Activated T-cell treated with anti-CD3 and anti-CD28 coated beads, Interleukin-2, amount 50 U/mL, for 4 hours (primary cell): ENCODE measurements around the gene YTHDF2. TPM values are rescaled to one million over a fixed set of nuclear protein-coding genes. Genes with fewer than 3 reads are reported as not detected.
"Not testable (repeated sequence)": the region's sequence is repeated elsewhere in the genome, so short reads cannot be mapped to it uniquely, and the experiment has no call there.

Experiments
- ATAC-seq, 2 donors: fragments of 200-7000 bp; cut with Tn5 transposase; one replicate each; pipeline ENCODE4 v1.10.0; 2021
- DNase-seq: peaks from one replicate; pipeline ENCODE4 v3.0.0-alpha.2; 2020
- H3K27me3 Mint-ChIP-seq: one replicate; pipeline ENCODE4 v1.8.0; 2021; ENCODE audit warnings: low read depth, mixed read lengths
- H3K36me3 Mint-ChIP-seq: one replicate; pipeline ENCODE4 v1.8.0; 2022; ENCODE audit warnings: mixed read lengths; ENCODE audit not compliant: insufficient read depth
- H3K4me1 Mint-ChIP-seq: one replicate; pipeline ENCODE4 v1.8.0; 2021; ENCODE audit warnings: low read depth, mixed read lengths
- H3K4me3 Mint-ChIP-seq: one replicate; pipeline ENCODE4 v1.8.0; 2021; ENCODE audit warnings: mild to moderate bottlenecking, moderate library complexity, mixed read lengths
- H3K9me3 Mint-ChIP-seq: one replicate; pipeline ENCODE4 v1.8.0; 2021; ENCODE audit warnings: mixed read lengths
- total RNA-seq, 3 donors: library from RNA; stranded (reverse); gene quantifications; one replicate each; pipeline ENCODE4 v1.2.1, GENCODE V29; 2021

Gene YTHDF2
- total RNA-seq, 3 donors from 2014 or later, result 99.4 to 101 (median 99.8) TPM

DNA sequence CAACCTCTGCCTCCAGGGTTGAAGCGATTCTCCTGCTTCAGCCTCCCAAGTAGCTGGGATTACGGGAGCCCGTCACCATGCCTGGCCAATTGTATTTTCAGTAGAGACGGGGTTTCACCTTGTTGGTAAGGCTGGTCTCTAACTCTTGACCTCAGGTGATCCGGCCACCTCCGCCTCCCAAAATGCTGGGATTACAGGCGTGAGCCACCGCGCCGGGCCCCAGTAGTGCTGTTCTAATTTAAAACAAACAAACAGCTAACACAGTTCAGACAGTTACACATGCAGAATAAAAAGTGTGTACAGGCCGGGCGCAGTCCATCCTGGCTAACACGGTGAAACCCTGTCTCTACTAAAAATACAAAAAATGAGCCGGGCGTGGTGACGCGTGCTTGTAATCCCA is 39.6 kb downstream of the YTHDF2 start:
- no peak overlapping the region for H3K4me3 Mint-ChIP-seq
- H3K9me3 Mint-ChIP-seq, result no peaks in the 10 kb centered on the region
- DNase-seq, result no peak
- H3K36me3 Mint-ChIP-seq, result no peaks in the 10 kb centered on the region
- peaks cover 8% of the 10 kb centered on the region for H3K4me1 Mint-ChIP-seq
- ATAC-seq, result no peak
- no peaks in the 10 kb centered on the region for H3K27me3 Mint-ChIP-seq

DNA sequence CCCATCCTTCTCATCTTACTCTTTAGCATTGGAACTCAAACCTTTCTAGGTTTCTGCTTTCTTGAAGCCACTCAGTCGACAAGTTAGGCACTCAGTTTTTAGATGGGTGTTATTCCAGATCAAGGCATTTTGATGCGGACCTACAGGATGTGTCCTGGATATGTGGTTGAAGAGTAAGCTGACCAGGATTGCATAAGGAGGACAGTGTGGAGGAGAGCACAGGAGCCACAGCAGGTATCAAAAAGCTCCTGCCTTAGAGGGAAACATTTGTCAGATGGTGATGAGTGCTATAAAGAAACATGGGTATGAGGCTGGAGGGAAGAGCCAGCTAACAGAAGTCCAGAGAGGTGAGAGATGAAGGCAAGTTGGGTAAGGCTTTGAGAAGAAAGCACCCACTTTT is 41.3 kb downstream of the YTHDF2 start:
- no peaks in the 10 kb centered on the region for H3K36me3 Mint-ChIP-seq
- H3K27me3 Mint-ChIP-seq, result no peaks in the 10 kb centered on the region
- no peak overlapping the region for H3K4me3 Mint-ChIP-seq
- peaks cover 8% of the 10 kb centered on the region for H3K4me1 Mint-ChIP-seq
- DNase-seq, result no peak
- no peak for ATAC-seq
- no peaks in the 10 kb centered on the region for H3K9me3 Mint-ChIP-seq

GRCh38 chr1:28779751-28780408 is 43.1 kb downstream of the YTHDF2 start:
- H3K9me3 Mint-ChIP-seq, result no peaks in the 10 kb centered on the region

DNA sequence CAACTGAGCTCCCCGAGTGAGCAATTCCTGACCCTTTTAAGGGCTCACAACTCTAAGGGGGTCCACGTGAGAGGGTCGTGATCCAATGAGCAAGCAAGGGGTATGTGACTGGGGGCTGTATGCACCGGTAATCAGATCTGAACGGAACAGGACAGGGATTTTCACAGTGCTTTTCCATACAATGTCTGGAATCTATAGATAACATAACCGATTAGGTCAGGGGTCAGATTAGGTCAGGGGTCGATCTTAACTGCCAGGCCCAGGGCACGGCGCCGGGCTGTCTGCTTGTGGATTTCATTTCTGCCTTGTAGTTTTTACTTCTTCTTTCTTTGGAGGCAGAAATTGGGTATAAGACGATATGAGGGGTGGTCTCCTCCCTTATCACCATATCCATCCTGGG is 44.6 kb downstream of the YTHDF2 start:
- ATAC-seq (no peak), DNase-seq (no peak)
- Mint-ChIP-seq H3K4me1 (peaks cover 5% of the 10 kb centered on the region), H3K4me3 (no peak overlapping the region), H3K27me3 (peaks cover 3% of the 10 kb centered on the region), H3K9me3 (no peaks in the 10 kb centered on the region), H3K36me3 (no peaks in the 10 kb centered on the region)

More at GRCh38 chr1:28779751-28780408, 43.1 kb downstream of the YTHDF2 start:
- DNase-seq (no peak), ATAC-seq (no peak)
- Mint-ChIP-seq H3K36me3 (no peaks in the 10 kb centered on the region), H3K27me3 (no peaks in the 10 kb centered on the region), H3K4me3 (no peak overlapping the region), H3K4me1 (peaks cover 7% of the 10 kb centered on the region)

GRCh38 chr1:28782011-28782410 is 45.3 kb downstream of the YTHDF2 start:
- Mint-ChIP-seq H3K27me3 (peaks cover 3% of the 10 kb centered on the region), H3K36me3 (no peaks in the 10 kb centered on the region), H3K9me3 (no peaks in the 10 kb centered on the region), H3K4me1 (peaks cover 5% of the 10 kb centered on the region), H3K4me3 (no peak overlapping the region)
- no peak for DNase-seq
- no peak for ATAC-seq

GRCh38 chr1:28783363-28783762 is 46.6 kb downstream of the YTHDF2 start:
- ATAC-seq, result no peak
- H3K36me3 Mint-ChIP-seq, result no peaks in the 10 kb centered on the region

GRCh38 chr1:28789412-28789811 is 52.7 kb downstream of the YTHDF2 start:
- peaks cover 5% of the 10 kb centered on the region for H3K4me1 Mint-ChIP-seq
- H3K4me3 Mint-ChIP-seq, result no peak overlapping the region
- H3K27me3 Mint-ChIP-seq, result peaks cover 6% of the 10 kb centered on the region
- no peaks in the 10 kb centered on the region for H3K9me3 Mint-ChIP-seq
- no peaks in the 10 kb centered on the region for H3K36me3 Mint-ChIP-seq
- ATAC-seq, result no peak
- no peak for DNase-seq

More at GRCh38 chr1:28783363-28783762, 46.6 kb downstream of the YTHDF2 start:
- H3K27me3 Mint-ChIP-seq, result peaks cover 4% of the 10 kb centered on the region
- H3K4me3 Mint-ChIP-seq, result no peak overlapping the region
- peaks cover 5% of the 10 kb centered on the region for H3K4me1 Mint-ChIP-seq
- H3K9me3 Mint-ChIP-seq, result no peaks in the 10 kb centered on the region
- no peak for DNase-seq

- ATAC-seq, result no peak
- Mint-ChIP-seq H3K27me3 (peaks cover 6% of the 10 kb centered on the region), H3K9me3 (no peaks in the 10 kb centered on the region), H3K36me3 (no peaks in the 10 kb centered on the region), H3K4me3 (no peak overlapping the region), H3K4me1 (peaks cover 5% of the 10 kb centered on the region)
- DNase-seq, result no peak
Observed at GRCh38 chr1:28789816-28790215, 53.1 kb downstream of the YTHDF2 start.

DNA sequence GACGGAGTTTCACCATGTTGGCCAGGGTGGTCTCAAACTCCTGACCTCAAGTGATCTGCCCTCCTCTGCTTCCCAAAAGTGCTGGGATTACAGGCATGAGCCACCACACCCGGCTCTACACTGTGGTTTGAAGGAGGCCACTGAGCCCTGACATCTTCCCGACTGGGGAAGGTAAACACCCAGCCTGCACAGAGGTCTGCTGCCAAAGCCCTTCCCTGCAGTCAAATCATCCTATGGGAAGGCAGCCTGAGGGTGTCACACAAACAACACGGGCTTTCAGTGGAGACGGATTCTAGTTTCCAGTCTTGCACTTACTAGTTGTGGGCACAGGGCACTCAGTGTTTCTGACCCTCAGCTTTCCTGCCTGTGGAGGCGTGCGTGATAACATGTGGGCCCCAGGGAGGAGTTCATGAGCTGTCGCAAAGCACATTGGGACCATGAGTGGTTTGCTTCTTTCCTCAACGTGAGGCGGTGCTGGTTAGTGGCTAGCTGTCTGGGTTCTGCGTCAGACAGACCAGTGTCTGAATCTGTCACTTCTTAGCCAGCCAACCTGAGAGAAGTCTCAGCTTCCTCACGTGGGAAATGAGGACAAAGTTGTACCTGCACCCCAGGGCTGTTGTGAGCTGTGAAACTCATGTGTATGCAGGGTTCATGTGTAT is 53.8 kb downstream of the YTHDF2 start:
- Mint-ChIP-seq H3K27me3 (peaks cover 7% of the 10 kb centered on the region), H3K36me3 (no peaks in the 10 kb centered on the region), H3K9me3 (no peaks in the 10 kb centered on the region), H3K4me1 (peaks cover 3% of the 10 kb centered on the region), H3K4me3 (no peak overlapping the region)
- ATAC-seq (no peak), DNase-seq (no peak)

GRCh38 chr1:28791929-28792328 is 55.2 kb downstream of the YTHDF2 start:
- H3K9me3 Mint-ChIP-seq, H3K36me3 Mint-ChIP-seq, H3K4me3 Mint-ChIP-seq, DNase-seq, H3K4me1 Mint-ChIP-seq, H3K27me3 Mint-ChIP-seq, ATAC-seq: not testable (repeated sequence)

DNA sequence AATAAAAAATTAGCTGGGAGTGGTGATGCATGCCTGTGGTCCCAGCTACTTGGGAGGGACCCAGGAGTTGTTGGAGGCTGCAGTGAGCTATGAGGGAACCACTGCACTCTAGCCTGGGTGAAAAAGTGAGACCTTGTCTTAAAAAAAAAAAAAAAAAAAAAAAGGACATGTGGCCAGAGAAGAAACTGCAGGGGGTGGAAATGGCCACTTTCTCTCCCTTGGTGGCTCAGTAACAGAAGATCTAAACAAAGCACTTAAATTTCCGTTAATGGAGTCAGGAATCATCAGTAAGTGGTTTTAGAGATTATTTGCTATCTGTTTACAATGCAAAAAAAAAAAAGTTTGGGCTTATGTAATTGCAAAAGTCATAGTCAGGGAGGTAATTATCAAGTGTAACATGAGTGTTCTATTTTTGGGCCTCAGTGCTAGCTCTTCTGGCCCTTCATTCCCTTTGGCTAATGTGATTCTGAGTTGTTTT is 55.9 kb downstream of the YTHDF2 start:
- H3K4me3 Mint-ChIP-seq, result no peak overlapping the region
- no peaks in the 10 kb centered on the region for H3K36me3 Mint-ChIP-seq
- ATAC-seq, result no peak
- no peaks in the 10 kb centered on the region for H3K9me3 Mint-ChIP-seq
- no peak for DNase-seq
- no peaks in the 10 kb centered on the region for H3K4me1 Mint-ChIP-seq
- peaks cover 7% of the 10 kb centered on the region for H3K27me3 Mint-ChIP-seq

- not testable (repeated sequence) for H3K27me3 Mint-ChIP-seq, H3K4me1 Mint-ChIP-seq, H3K9me3 Mint-ChIP-seq, DNase-seq, H3K4me3 Mint-ChIP-seq, ATAC-seq, H3K36me3 Mint-ChIP-seq
Observed at GRCh38 chr1:28794582-28794981, 57.8 kb downstream of the YTHDF2 start.

DNA sequence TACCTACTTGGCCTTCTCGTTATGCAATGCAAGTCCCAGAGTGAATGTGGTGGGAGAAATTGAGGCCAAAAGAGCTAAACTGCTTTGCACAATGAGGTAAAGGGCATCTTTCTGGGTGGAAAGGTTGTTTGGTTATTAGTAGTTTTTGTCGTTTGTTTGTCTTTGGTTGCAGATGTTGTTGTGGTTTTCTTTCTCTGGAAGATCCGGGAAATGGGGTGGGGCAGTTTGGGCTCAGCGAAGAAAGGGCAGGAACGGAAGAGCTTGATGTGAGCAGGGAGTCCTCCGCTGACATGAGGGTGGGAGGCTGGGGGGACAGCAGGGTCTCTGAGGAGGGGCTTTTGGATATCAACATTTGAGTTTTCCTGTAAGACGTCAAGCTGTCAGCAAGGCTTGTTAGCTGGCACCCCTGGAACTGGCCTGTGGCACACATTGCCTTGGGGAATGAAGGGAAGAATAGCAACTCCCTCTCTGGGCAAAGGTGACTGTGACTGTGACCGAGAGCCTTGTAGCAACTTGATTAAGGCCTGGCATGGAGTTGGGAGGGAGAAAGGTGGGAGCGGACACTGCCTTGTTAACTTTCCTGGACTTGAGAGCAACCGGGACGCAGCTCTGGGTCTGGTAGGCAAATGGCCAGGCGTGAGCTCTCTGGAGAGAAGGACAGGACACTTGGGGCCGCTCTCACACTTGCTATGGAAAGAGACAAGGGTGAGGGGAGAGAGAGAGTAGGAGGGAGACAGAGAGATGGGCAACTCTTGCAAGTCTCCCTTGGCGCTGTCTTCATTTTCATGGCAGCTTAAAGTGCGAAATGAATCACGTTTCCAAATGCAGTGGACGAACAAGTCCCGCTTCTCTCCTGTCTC is 59.8 kb downstream of the YTHDF2 start:
- no peaks in the 10 kb centered on the region for H3K36me3 Mint-ChIP-seq
- no peaks in the 10 kb centered on the region for H3K9me3 Mint-ChIP-seq
- H3K27me3 Mint-ChIP-seq, result peaks cover 4% of the 10 kb centered on the region

DNA sequence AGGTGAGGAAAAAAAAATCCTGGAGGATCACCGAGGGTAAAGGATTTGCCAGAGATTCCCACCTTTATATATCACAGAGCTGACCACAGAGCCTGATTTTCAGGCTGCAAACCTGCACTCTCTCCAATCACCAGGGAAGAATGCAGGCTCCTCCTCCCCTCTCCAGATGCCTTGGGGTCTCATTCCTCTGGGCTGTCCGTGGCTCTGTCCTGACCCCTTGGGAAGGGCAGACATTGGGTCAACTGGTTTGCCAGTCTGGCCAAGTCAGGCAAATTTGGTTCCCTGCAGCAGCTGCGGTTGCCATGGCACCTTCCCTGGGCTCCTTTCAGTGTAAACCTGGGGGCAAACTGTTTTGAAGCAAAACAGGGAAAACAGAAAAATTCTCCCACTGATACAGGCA is 63.6 kb downstream of the YTHDF2 start:
- Mint-ChIP-seq H3K4me1 (no peaks in the 10 kb centered on the region), H3K36me3 (no peaks in the 10 kb centered on the region), H3K4me3 (no peak overlapping the region), H3K9me3 (no peaks in the 10 kb centered on the region), H3K27me3 (peaks cover 2% of the 10 kb centered on the region)
- no peak for ATAC-seq
- no peak for DNase-seq

More for the DNA sequence above, 59.8 kb downstream of the YTHDF2 start:
- no peaks in the 10 kb centered on the region for H3K4me1 Mint-ChIP-seq
- H3K4me3 Mint-ChIP-seq, result no peak overlapping the region
- ATAC-seq (no peak), DNase-seq (no peak)
